ENCODE measurements around the gene SPOCD1.
"Not testable (repeated sequence)": the region's sequence is repeated elsewhere in the genome, so short reads cannot be mapped to it uniquely, and the experiment has no call there.

DNA sequence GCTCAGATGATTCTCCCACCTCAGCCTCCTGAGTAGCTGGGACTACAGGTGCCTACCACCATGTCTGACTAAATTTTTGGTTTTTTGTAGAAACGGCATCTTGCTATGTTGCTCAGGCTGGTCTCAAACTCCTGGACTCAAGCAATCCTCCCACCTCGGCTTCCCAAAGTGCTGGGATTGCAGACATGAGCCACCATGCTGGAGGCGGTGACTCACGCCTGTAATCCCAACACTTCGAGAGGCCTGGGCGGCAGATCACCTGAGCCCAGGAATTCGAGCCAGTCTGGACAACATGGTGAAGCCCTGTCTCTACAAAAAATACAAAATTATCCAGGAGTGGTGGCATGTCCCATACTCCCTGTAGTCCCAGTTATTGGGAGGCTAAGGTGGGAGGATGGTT is 4.4 kb upstream of the SPOCD1 start:
- TF ChIP-seq, protein P1, sequence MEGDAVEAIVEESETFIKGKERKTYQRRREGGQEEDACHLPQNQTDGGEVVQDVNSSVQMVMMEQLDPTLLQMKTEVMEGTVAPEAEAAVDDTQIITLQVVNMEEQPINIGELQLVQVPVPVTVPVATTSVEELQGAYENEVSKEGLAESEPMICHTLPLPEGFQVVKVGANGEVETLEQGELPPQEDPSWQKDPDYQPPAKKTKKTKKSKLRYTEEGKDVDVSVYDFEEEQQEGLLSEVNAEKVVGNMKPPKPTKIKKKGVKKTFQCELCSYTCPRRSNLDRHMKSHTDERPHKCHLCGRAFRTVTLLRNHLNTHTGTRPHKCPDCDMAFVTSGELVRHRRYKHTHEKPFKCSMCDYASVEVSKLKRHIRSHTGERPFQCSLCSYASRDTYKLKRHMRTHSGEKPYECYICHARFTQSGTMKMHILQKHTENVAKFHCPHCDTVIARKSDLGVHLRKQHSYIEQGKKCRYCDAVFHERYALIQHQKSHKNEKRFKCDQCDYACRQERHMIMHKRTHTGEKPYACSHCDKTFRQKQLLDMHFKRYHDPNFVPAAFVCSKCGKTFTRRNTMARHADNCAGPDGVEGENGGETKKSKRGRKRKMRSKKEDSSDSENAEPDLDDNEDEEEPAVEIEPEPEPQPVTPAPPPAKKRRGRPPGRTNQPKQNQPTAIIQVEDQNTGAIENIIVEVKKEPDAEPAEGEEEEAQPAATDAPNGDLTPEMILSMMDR (IDR thresholded peaks at IDR 0.05; ENCODE audit: insufficient read depth, low read depth, low read length), result not testable (repeated sequence)
- not testable (repeated sequence) for TF ChIP-seq EZH2 (IDR thresholded peaks at IDR 0.05; ENCODE audit: insufficient read depth, low read length)
